Chondrocyte (in vitro differentiated cells): ENCODE data around the gene NUBP2. TPM values are rescaled to one million over a fixed set of nuclear protein-coding genes. Genes with fewer than 3 reads are reported as not detected.

Experiments used
- DNase-seq: peaks from one replicate; pipeline ENCODE4 v3.0.0; 2021; ENCODE audit warnings: mixed read lengths, low spot score
- H3K27ac Mint-ChIP-seq: one replicate; pipeline ENCODE4 v1.8.0; 2021; ENCODE audit warnings: mild to moderate bottlenecking, moderate library complexity, mixed read lengths; ENCODE audit not compliant: unreplicated experiment
- H3K27me3 Mint-ChIP-seq: 2 replicates; pipeline ENCODE4 v1.8.0; 2021; ENCODE audit warnings: low read depth, mixed read lengths
- H3K36me3 Mint-ChIP-seq: 2 replicates; pipeline ENCODE4 v1.8.0; 2021; ENCODE audit warnings: low read depth, mixed read lengths
- H3K4me1 Mint-ChIP-seq: 2 replicates; pipeline ENCODE4 v1.8.0; 2021; ENCODE audit warnings: low read depth, mild to moderate bottlenecking, mixed read lengths
- H3K4me3 Mint-ChIP-seq: one replicate; pipeline ENCODE4 v1.8.0; 2021; ENCODE audit warnings: mild to moderate bottlenecking, moderate library complexity, mixed read lengths; ENCODE audit not compliant: unreplicated experiment
- H3K9me3 Mint-ChIP-seq: 2 replicates; pipeline ENCODE4 v1.8.0; 2021; ENCODE audit warnings: low read depth, mixed read lengths
- total RNA-seq: library from RNA; stranded (reverse); gene quantifications from 3 replicates; pipeline ENCODE4 v1.2.1, GENCODE V29; 2021
- TF ChIP-seq, protein P1 (sequence below): fragments of 200-600 bp; sonication (generic); IDR thresholded peaks from 2 replicates; pipeline ENCODE4 v1.5.0; 2021; ENCODE audit warnings: antibody characterized with exemption, mild to moderate bottlenecking, moderate library complexity

NUBP2 gene
- total RNA-seq, 1 donor from 2014 or later, result 36.5 TPM

DNA sequence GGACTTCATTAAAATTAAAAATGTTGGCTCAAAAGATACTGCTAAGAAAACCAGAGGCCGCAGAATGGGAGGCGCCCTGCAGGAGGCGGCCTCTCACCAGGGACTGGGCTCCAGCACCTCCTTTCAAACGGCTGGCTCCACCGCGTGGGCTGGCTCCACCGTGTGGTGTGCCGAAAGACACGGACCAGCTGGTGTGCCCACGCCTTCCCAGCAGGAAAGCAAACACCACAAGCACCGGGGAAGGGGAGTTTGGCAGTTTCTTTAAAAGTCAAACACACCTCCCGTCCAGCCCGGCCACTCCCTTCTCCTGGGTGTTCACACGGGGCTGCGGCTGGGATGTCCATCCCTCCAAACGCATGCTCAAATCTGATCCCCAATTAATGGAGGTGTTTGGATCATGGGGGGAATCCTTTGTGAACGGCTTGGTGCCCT is 30.0 kb downstream of the NUBP2 start:
- H3K27ac Mint-ChIP-seq, result peak overlapping the region; percentile 5
- TF ChIP-seq, protein P1, sequence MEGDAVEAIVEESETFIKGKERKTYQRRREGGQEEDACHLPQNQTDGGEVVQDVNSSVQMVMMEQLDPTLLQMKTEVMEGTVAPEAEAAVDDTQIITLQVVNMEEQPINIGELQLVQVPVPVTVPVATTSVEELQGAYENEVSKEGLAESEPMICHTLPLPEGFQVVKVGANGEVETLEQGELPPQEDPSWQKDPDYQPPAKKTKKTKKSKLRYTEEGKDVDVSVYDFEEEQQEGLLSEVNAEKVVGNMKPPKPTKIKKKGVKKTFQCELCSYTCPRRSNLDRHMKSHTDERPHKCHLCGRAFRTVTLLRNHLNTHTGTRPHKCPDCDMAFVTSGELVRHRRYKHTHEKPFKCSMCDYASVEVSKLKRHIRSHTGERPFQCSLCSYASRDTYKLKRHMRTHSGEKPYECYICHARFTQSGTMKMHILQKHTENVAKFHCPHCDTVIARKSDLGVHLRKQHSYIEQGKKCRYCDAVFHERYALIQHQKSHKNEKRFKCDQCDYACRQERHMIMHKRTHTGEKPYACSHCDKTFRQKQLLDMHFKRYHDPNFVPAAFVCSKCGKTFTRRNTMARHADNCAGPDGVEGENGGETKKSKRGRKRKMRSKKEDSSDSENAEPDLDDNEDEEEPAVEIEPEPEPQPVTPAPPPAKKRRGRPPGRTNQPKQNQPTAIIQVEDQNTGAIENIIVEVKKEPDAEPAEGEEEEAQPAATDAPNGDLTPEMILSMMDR, result peak; percentile 77
- peaks cover 7% of the 10 kb centered on the region for H3K36me3 Mint-ChIP-seq

DNA sequence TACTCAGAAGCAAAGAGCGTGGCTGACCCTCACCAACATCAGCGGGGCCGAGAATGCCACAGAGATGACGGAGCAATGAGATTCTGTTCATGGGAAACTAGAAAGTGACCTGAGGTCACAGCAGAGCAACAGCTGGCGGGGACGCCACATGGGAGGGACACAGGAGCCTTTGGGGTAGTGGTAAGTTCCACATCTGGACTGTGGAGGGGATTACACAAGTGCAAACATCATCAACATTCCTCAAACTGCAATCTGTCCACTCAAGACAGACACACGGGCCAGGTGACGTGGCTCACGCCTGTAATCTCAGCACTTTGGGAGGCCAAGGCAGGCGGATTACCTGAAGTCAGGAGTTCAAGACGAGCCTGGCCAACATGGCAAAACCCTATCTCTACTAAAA is 32.7 kb downstream of the NUBP2 start:
- peaks cover 12% of the 10 kb centered on the region for H3K4me1 Mint-ChIP-seq
- no peak overlapping the region for H3K4me3 Mint-ChIP-seq
- no peak overlapping the region for H3K27ac Mint-ChIP-seq
- no peaks in the 10 kb centered on the region for H3K9me3 Mint-ChIP-seq
- no peaks in the 10 kb centered on the region for H3K27me3 Mint-ChIP-seq
- TF ChIP-seq, protein P1, result no peak
- peaks cover 6% of the 10 kb centered on the region for H3K36me3 Mint-ChIP-seq
- peak; percentile 33 for DNase-seq

More for the DNA sequence above, 30.0 kb downstream of the NUBP2 start:
- no peak overlapping the region for H3K4me3 Mint-ChIP-seq
- no peaks in the 10 kb centered on the region for H3K27me3 Mint-ChIP-seq
- H3K4me1 Mint-ChIP-seq, result peaks cover 12% of the 10 kb centered on the region
- DNase-seq, result peak; percentile 94
- no peaks in the 10 kb centered on the region for H3K9me3 Mint-ChIP-seq

DNA sequence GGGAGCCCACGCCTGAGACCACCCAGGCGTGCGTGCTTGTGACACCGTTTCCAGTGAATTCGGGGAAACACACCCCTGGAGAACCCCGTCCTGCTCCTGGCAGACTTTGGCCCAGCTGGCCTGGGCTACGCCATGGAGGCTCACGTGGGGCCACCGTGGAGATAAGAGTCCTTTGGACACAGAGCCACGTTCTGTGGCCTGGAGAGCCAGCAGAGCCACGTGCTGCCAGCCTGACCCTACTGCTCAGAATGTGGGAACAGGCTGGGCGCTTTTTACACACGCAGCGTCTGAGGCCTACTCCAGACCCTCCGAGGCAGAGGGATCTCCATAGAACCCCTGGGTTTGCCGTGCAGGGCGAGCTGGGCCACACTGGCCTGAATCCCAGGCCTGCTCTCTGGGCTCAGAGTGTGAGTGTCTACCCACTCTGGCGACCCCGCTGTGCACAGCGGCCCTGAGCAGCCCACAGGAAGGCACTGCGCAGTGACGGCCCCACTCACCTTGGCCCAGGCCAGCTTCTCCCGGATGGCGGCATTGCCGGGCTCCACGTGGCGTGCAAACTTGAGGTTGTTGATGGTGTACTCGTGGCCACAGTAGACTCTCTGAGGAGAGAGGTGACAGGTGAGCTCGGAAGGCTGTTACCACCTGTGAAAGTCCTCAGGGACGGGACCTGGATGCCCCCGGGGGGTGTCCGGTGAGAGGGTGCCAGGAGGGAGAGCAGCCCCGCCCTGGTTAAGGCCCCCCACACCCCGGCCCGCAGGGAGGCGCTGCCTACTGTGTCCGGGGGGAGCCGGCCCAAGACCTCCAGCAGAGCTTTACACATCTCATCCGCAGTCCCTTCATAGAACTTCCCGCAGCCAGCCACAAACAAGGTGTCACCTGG is 33.9 kb downstream of the NUBP2 start:
- DNase-seq, result peak; percentile 80
- H3K9me3 Mint-ChIP-seq, result no peaks in the 10 kb centered on the region
- H3K4me3 Mint-ChIP-seq, result no peak overlapping the region
- TF ChIP-seq, protein P1, result no peak
- peaks cover 6% of the 10 kb centered on the region for H3K36me3 Mint-ChIP-seq
- H3K27me3 Mint-ChIP-seq, result no peaks in the 10 kb centered on the region
- H3K27ac Mint-ChIP-seq, result no peak overlapping the region
- H3K4me1 Mint-ChIP-seq, result peaks cover 12% of the 10 kb centered on the region

DNA sequence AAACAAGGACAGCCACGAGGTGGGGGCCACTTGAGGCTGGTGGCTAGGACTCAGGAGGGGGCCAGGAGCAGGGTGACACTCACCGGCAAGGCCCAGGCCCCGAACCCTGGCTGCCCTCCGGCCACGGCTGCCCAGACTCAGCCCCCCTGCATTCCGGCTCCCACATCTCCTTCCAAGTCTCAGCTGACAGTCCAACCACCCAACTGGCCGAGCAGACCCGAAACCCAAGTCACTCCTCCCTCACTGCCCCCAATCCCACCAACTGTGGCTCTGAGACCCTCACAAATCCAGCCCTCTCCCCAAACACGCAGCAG is 34.5 kb downstream of the NUBP2 start:
- DNase-seq, result peak; percentile 78
- no peak overlapping the region for H3K27ac Mint-ChIP-seq
- H3K36me3 Mint-ChIP-seq, result peaks cover 6% of the 10 kb centered on the region
- H3K4me1 Mint-ChIP-seq, result peaks cover 12% of the 10 kb centered on the region
- no peaks in the 10 kb centered on the region for H3K9me3 Mint-ChIP-seq
- TF ChIP-seq, protein P1, result no peak
- H3K27me3 Mint-ChIP-seq, result no peaks in the 10 kb centered on the region
- H3K4me3 Mint-ChIP-seq, result no peak overlapping the region

DNA sequence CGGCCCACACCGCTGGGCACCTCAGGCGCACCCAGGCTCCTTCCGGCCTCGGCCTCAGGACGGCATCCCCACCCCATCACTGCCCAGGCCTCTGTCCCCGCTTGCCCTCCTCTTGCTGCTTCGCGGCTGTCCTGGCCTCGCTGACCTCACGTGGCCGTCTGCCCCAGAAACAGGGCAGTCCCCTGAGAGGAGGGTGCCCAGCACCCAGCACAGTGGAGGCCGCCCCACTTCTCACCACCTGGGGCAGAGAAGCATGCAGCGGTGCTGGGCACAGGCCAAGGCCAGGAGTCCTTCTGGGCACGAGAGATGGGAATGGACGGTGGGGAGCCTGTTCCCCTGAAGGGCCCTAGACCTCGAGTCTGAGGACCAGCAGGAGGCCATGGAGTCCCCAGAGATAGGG is 35.0 kb downstream of the NUBP2 start:
- Mint-ChIP-seq H3K36me3 (peaks cover 6% of the 10 kb centered on the region), H3K27ac (no peak overlapping the region), H3K4me3 (no peak overlapping the region), H3K27me3 (no peaks in the 10 kb centered on the region), H3K4me1 (peaks cover 7% of the 10 kb centered on the region), H3K9me3 (no peaks in the 10 kb centered on the region)
- TF ChIP-seq, protein P1, result no peak
- DNase-seq, result no peak
